AG10803 (cell line): ENCODE data around the gene TEX261.

Source experiments
- DNase-seq: peaks from one replicate; pipeline ENCODE4 v3.0.0; 2010; ENCODE audit warnings: low read depth
- H3K4me3 ChIP-seq: 2 replicates; pipeline ENCODE4 v1.5.1; 2011; ENCODE audit warnings: mild to moderate bottlenecking, low read length, control low read depth
- TF ChIP-seq, protein P1 (sequence below): conservative IDR thresholded peaks from 2 replicates; pipeline ENCODE4 v1.5.1; 2011; ENCODE audit warnings: mild to moderate bottlenecking, low read length, control low read depth, inconsistent platforms

TEX261 gene

GRCh38 chr2:70948337-70949003 lies 46.2 kb downstream of the TEX261 start:
- peak overlapping the region; percentile 51 for H3K4me3 ChIP-seq
- peak; percentile 61 for DNase-seq
- TF ChIP-seq, protein P1, sequence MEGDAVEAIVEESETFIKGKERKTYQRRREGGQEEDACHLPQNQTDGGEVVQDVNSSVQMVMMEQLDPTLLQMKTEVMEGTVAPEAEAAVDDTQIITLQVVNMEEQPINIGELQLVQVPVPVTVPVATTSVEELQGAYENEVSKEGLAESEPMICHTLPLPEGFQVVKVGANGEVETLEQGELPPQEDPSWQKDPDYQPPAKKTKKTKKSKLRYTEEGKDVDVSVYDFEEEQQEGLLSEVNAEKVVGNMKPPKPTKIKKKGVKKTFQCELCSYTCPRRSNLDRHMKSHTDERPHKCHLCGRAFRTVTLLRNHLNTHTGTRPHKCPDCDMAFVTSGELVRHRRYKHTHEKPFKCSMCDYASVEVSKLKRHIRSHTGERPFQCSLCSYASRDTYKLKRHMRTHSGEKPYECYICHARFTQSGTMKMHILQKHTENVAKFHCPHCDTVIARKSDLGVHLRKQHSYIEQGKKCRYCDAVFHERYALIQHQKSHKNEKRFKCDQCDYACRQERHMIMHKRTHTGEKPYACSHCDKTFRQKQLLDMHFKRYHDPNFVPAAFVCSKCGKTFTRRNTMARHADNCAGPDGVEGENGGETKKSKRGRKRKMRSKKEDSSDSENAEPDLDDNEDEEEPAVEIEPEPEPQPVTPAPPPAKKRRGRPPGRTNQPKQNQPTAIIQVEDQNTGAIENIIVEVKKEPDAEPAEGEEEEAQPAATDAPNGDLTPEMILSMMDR, result peak; percentile 76

- DNase-seq, result peak; percentile 52
These were observed 47.0 kb downstream of the TEX261 start for GRCh38 chr2:70947556-70948184.

DNA sequence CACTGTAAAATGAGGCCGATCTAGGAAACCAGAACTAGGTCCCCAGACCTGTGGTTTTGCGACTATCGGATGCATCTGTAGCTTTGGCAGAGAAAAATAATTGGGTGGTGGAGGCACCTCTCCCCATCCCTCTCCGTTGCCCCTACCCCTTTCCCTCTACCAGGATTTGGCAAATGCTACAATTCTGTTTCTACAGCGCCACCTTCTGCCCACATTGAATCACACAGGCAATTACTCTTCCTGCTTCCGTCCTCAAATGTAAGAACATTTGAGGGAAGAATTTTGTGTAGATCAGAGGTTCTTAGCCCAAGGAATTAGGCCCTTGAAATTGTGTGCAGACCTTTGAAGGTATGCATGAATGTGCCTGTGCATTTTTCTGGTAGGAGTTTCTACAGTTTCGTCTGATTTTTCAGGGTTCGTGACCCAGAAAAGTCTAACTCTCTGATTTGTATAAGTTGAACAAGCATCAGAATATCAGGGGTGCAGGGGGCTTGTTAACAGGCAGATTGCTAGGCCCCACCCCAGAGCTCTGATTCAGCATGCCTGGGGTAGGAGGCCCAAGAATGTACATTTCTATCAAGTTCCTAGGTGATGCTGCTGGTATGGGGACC lies 47.7 kb downstream of the TEX261 start:
- TF ChIP-seq, protein P1, result peak; percentile 86
- peak; percentile 52 for DNase-seq
- H3K4me3 ChIP-seq, result no peak overlapping the region

More at GRCh38 chr2:70947556-70948184, 47.0 kb downstream of the TEX261 start:
- TF ChIP-seq, protein P1, result 0 out of 2 replicates have a peak, but pooled peaks have one; percentile 0
- peak overlapping the region; percentile 51 for H3K4me3 ChIP-seq

- TF ChIP-seq, protein P1, result no peak
- H3K4me3 ChIP-seq, result no peak overlapping the region
- DNase-seq, result no peak
These were observed 50.5 kb downstream of the TEX261 start for GRCh38 chr2:70944111-70944690.

DNA sequence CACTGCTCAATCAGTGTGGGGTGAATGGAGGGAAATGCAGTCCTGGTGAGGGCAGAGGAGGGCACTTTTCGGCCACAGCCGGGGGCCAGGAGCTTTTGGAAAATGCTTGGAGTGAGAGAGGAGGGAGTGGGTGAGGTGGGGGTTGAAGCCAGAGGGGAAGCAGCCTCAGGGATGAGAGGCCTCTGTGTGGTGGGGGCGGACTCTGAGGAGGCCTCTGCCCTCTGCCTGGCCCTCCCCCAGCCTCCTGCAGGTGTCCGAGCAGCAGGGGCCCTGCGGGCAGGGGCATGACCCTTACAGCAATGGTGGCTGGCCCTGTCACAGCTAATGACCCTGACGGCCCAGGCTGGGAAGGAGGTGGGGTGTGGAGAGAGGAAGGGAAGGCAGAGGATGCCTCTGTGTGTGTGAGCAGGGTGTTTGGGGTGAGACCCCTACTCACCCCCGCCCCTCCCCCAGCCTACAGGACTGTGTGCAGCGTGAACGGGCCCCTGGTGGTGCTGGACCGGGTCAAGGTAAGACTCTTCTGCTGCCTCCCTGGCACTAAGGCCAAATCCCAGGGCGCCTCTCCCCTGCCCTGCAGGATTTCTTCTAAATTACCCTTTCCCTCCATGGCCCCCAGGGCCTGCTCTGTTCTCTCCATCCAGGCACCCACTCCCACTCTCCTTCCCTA lies 51.3 kb downstream of the TEX261 start:
- H3K4me3 ChIP-seq, result no peak overlapping the region
- TF ChIP-seq, protein P1, result no peak
- DNase-seq, result no peak

DNA sequence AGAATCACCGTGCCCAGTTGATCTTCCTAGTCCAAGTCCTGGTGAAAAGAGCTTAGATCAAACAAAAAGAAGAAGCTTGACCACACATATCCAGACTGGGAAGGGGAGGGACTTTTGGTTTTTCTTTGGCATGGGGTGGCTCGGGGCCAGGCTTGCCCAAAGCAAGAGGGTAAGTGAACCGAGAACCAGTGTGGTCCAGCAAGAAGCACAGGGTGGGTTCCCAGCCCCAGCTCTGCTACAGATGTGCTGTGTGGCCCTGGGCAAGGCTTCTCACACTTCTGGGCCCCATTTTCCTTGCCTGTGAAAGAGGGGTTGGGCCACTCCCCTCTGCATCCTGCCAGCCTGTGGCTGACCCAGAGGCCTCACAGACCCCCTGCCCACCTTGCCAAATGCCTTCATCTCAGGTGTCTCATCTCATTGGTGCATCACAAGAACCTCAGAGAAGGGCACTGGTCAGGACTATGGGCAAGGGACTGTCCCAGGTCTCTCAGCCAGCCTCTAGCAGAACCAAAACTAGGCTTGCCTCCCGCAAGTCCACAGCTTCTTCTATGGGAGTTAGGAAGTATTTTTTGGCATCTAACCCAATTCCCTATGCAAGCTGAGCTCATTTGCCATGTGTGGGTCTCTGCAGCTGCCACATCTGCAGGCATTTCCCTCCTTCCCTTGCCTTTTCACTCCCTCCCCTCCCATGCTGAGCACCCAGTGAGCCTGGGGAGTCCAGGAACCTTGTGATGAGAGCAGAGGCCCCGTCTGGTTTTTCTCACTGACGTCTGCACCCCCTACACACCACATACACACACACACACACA lies 52.1 kb downstream of the TEX261 start:
- TF ChIP-seq, protein P1, result no peak
- no peak overlapping the region for H3K4me3 ChIP-seq
- peak; percentile 42 for DNase-seq
